Measurements from ENCODE around the gene KRTAP6-3. TPM values are rescaled to one million over a fixed set of nuclear protein-coding genes. Genes with fewer than 3 reads are reported as not detected.

Gene KRTAP6-3
- total RNA-seq, 1 donor from 2014 or later, result not detected

GRCh38 chr21:30605968-30606367 lies 13.7 kb downstream of the KRTAP6-3 start:
- intact Hi-C loops (cut with DNase I), result no loop called here
- H3K4me1 ChIP-seq, result no peaks in the 10 kb centered on the region
- TF ChIP-seq, protein P1, sequence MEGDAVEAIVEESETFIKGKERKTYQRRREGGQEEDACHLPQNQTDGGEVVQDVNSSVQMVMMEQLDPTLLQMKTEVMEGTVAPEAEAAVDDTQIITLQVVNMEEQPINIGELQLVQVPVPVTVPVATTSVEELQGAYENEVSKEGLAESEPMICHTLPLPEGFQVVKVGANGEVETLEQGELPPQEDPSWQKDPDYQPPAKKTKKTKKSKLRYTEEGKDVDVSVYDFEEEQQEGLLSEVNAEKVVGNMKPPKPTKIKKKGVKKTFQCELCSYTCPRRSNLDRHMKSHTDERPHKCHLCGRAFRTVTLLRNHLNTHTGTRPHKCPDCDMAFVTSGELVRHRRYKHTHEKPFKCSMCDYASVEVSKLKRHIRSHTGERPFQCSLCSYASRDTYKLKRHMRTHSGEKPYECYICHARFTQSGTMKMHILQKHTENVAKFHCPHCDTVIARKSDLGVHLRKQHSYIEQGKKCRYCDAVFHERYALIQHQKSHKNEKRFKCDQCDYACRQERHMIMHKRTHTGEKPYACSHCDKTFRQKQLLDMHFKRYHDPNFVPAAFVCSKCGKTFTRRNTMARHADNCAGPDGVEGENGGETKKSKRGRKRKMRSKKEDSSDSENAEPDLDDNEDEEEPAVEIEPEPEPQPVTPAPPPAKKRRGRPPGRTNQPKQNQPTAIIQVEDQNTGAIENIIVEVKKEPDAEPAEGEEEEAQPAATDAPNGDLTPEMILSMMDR (IDR thresholded peaks at IDR 0.05), result no peak
- TF ChIP-seq POLR2AphosphoS5 (IDR thresholded peaks at IDR 0.05; ENCODE audit: insufficient read depth in 1 of 2, low read depth in 1 of 2) (no peak), POLR2A (IDR thresholded peaks at IDR 0.05) (no peak)
- H3K9me3 ChIP-seq, result no peaks in the 10 kb centered on the region
- no peaks in the 10 kb centered on the region for H3K36me3 ChIP-seq
- no peaks in the 10 kb centered on the region for H3K27me3 ChIP-seq
- no peak for DNase-seq (ENCODE audit: extremely low spot score in 2 of 2)
- no peak overlapping the region for H3K27ac ChIP-seq
- no peak overlapping the region for H3K4me3 ChIP-seq

GRCh38 chr21:30612132-30612531 lies 19.9 kb downstream of the KRTAP6-3 start:
- DNase-seq (ENCODE audit: extremely low spot score in 2 of 2), result no peak
- no peaks in the 10 kb centered on the region for H3K9me3 ChIP-seq
- no peaks in the 10 kb centered on the region for H3K36me3 ChIP-seq
- H3K4me3 ChIP-seq, result no peak overlapping the region
- H3K27me3 ChIP-seq, result no peaks in the 10 kb centered on the region
- intact Hi-C loops (cut with DNase I), result no loop called here
- TF ChIP-seq POLR2AphosphoS5 (IDR thresholded peaks at IDR 0.05; ENCODE audit: insufficient read depth in 1 of 2, low read depth in 1 of 2), result no peak
- H3K4me1 ChIP-seq, result no peaks in the 10 kb centered on the region
- H3K27ac ChIP-seq, result no peak overlapping the region

- Histone ChIP-seq H3K27me3 (no peaks in the 10 kb centered on the region), H3K36me3 (no peaks in the 10 kb centered on the region), H3K27ac (no peak within 1 kb of the TSS), H3K9me3 (no peaks in the 10 kb centered on the region), H3K4me3 (no peak within 1 kb of the TSS), H3K4me1 (no peaks in the 10 kb centered on the region)
- no peak for DNase-seq (ENCODE audit: extremely low spot score in 2 of 2)
- TF ChIP-seq POLR2A (IDR thresholded peaks at IDR 0.05) (no peak), POLR2AphosphoS5 (IDR thresholded peaks at IDR 0.05; ENCODE audit: insufficient read depth in 1 of 2, low read depth in 1 of 2) (no peak)
- TF ChIP-seq, protein P1 (IDR thresholded peaks at IDR 0.05), result no peak
- intact Hi-C loops (cut with DNase I), result no loop called here
Observed at GRCh38 chr21:30613836-30614235, 21.6 kb downstream of the KRTAP6-3 start, which contains the start of gene KRTAP6-1. Gene KRTAP6-1, minus strand, starts transcription at chr21:30613930. Its CDS starts 26 bp downstream, at chr21:30613904.

DNA sequence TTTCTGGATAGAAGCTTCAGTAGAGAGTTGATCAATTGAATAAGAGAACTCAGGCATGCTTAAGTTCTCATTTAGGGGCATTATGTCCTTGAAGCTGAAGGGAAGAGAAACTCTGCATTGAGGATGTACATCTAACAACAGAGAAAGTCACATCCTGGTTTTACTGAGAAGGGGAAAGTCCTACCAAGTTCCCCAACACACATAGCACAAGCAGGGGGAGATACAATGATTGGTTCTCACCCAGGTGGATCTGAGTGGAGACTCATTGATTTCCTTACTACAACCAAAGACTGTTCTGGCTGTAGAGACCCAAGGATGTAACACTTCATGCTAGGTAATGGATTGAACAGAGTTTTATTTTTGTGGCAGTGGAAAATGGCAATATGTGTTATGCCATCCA lies 23.0 kb downstream of the KRTAP6-3 start:
- no peaks in the 10 kb centered on the region for H3K36me3 ChIP-seq
- H3K27ac ChIP-seq, result no peak overlapping the region
- no peaks in the 10 kb centered on the region for H3K27me3 ChIP-seq
- no peaks in the 10 kb centered on the region for H3K9me3 ChIP-seq
- DNase-seq (ENCODE audit: extremely low spot score in 2 of 2), result no peak
- H3K4me1 ChIP-seq, result no peaks in the 10 kb centered on the region
- TF ChIP-seq POLR2AphosphoS5 (IDR thresholded peaks at IDR 0.05; ENCODE audit: insufficient read depth in 1 of 2, low read depth in 1 of 2) (no peak), POLR2A (IDR thresholded peaks at IDR 0.05) (no peak)
- TF ChIP-seq, protein P1 (IDR thresholded peaks at IDR 0.05), result no peak
- intact Hi-C loops (cut with DNase I), result no loop called here
- no peak overlapping the region for H3K4me3 ChIP-seq

GRCh38 chr21:30616125-30616524 lies 23.9 kb downstream of the KRTAP6-3 start, which contains the start of gene KRTAP20-1:
Gene KRTAP20-1, plus strand, starts transcription at chr21:30616425. Its CDS starts 30 bp downstream, at chr21:30616455.
- Histone ChIP-seq H3K27me3 (no peaks in the 10 kb centered on the region), H3K36me3 (no peaks in the 10 kb centered on the region), H3K4me3 (no peak within 1 kb of the TSS), H3K4me1 (no peaks in the 10 kb centered on the region), H3K27ac (no peak within 1 kb of the TSS), H3K9me3 (no peaks in the 10 kb centered on the region)
- intact Hi-C loops (cut with DNase I), result no loop called here
- DNase-seq (ENCODE audit: extremely low spot score in 2 of 2), result no peak
- TF ChIP-seq, protein P1 (IDR thresholded peaks at IDR 0.05), result no peak
- TF ChIP-seq POLR2A (IDR thresholded peaks at IDR 0.05) (no peak), POLR2AphosphoS5 (IDR thresholded peaks at IDR 0.05; ENCODE audit: insufficient read depth in 1 of 2, low read depth in 1 of 2) (no peak)
